ENCODE results near the gene DNAH11. TPM values are rescaled to one million over a fixed set of nuclear protein-coding genes. Genes with fewer than 3 reads are reported as not detected.
"Not testable (repeated sequence)": the region's sequence is repeated elsewhere in the genome, so short reads cannot be mapped to it uniquely, and the experiment has no call there.

The DNAH11 gene
- under 1 TPM in 1 of 2 donors, not detected in 1; 0.70 TPM for total RNA-seq

GRCh38 chr7:21542891-21543527, at the start of gene DNAH11:
TSS of gene DNAH11 (plus strand) at chr7:21543039. CDS start at chr7:21543246, 207 bp downstream.
- peak; percentile 23 to 33 for DNase-seq
- peak; percentile 81 to 93 for ATAC-seq (replicated peaks in 1 of 2)
- no peaks in the 10 kb centered on the region for H3K36me3 Mint-ChIP-seq (ENCODE audit: insufficient read depth in 2 of 2)
- peak within 1 kb of the TSS; percentile 83 to 87 for H3K4me3 Mint-ChIP-seq
- H3K4me1 Mint-ChIP-seq (ENCODE audit: low read depth): peaks cover 15% of the 10 kb centered on the region
- no peaks in the 10 kb centered on the region for H3K9me3 Mint-ChIP-seq
- H3K27ac Mint-ChIP-seq: no peak within 1 kb of the TSS
- peaks cover 66% of the 10 kb centered on the region for H3K27me3 Mint-ChIP-seq (ENCODE audit: low read depth)

- Mint-ChIP-seq H3K27ac (no peak overlapping the region), H3K27me3 (ENCODE audit: low read depth) (no peaks in the 10 kb centered on the region), H3K4me3 (no peak overlapping the region), H3K4me1 (ENCODE audit: low read depth) (no peaks in the 10 kb centered on the region), H3K36me3 (ENCODE audit: insufficient read depth in 2 of 2) (peaks cover 9 to 51% of the 10 kb centered on the region in 2 donors), H3K9me3 (peaks cover 8 to 10% of the 10 kb centered on the region in 2 donors)
- ATAC-seq (replicated peaks in 1 of 2) (no peak), DNase-seq (no peak)
Measured at GRCh38 chr7:21495731-21496130, 47.1 kb upstream of the DNAH11 start.

- peaks cover 2 to 5% of the 10 kb centered on the region in 2 donors for H3K9me3 Mint-ChIP-seq
- ATAC-seq (replicated peaks in 1 of 2) (no peak), DNase-seq (no peak)
- H3K27ac Mint-ChIP-seq: no peak overlapping the region
- H3K4me3 Mint-ChIP-seq: no peak overlapping the region
- no peaks in the 10 kb centered on the region for H3K4me1 Mint-ChIP-seq (ENCODE audit: low read depth)
- H3K36me3 Mint-ChIP-seq (ENCODE audit: insufficient read depth in 2 of 2): peaks cover 6 to 43% of the 10 kb centered on the region in 2 donors
- H3K27me3 Mint-ChIP-seq (ENCODE audit: low read depth): no peaks in the 10 kb centered on the region
Measured at GRCh38 chr7:21497072-21497471, 45.8 kb upstream of the DNAH11 start.

- DNase-seq (no peak), ATAC-seq (replicated peaks in 1 of 2) (no peak)
- H3K4me1 Mint-ChIP-seq (ENCODE audit: low read depth): no peaks in the 10 kb centered on the region
- H3K9me3 Mint-ChIP-seq: peaks cover 5% of the 10 kb centered on the region in 2 donors
- no peak overlapping the region for H3K4me3 Mint-ChIP-seq
- peaks cover 11 to 32% of the 10 kb centered on the region in 2 donors for H3K36me3 Mint-ChIP-seq (ENCODE audit: insufficient read depth in 2 of 2)
- H3K27me3 Mint-ChIP-seq (ENCODE audit: low read depth): no peaks in the 10 kb centered on the region
- H3K27ac Mint-ChIP-seq: no peak overlapping the region
Measured at GRCh38 chr7:21500117-21500832, 42.6 kb upstream of the DNAH11 start.

GRCh38 chr7:21504021-21504420, 38.8 kb upstream of the DNAH11 start:
- H3K27ac Mint-ChIP-seq: no peak overlapping the region
- peaks cover 26 to 39% of the 10 kb centered on the region in 2 donors for H3K36me3 Mint-ChIP-seq (ENCODE audit: insufficient read depth in 2 of 2)
- no peak overlapping the region for H3K4me3 Mint-ChIP-seq
- ATAC-seq (replicated peaks in 1 of 2) (no peak), DNase-seq (no peak)
- peaks cover 8 to 14% of the 10 kb centered on the region in 2 donors for H3K9me3 Mint-ChIP-seq
- no peaks in the 10 kb centered on the region for H3K4me1 Mint-ChIP-seq (ENCODE audit: low read depth)
- no peaks in the 10 kb centered on the region for H3K27me3 Mint-ChIP-seq (ENCODE audit: low read depth)

- Mint-ChIP-seq H3K27ac (no peak overlapping the region), H3K4me3 (no peak overlapping the region), H3K9me3 (peaks cover 5 to 12% of the 10 kb centered on the region in 2 donors), H3K27me3 (ENCODE audit: low read depth) (no peaks in the 10 kb centered on the region), H3K36me3 (ENCODE audit: insufficient read depth in 2 of 2) (peaks cover 22 to 41% of the 10 kb centered on the region in 2 donors), H3K4me1 (ENCODE audit: low read depth) (no peaks in the 10 kb centered on the region)
- ATAC-seq (replicated peaks in 1 of 2) (no peak), DNase-seq (peak; percentile 17 to 18)
Measured at GRCh38 chr7:21507627-21508343, 35.1 kb upstream of the DNAH11 start.

- no peaks in the 10 kb centered on the region for H3K4me1 Mint-ChIP-seq (ENCODE audit: low read depth)
- peaks cover 5 to 12% of the 10 kb centered on the region in 2 donors for H3K9me3 Mint-ChIP-seq
- no peak for ATAC-seq (replicated peaks in 1 of 2)
- no peaks in the 10 kb centered on the region for H3K27me3 Mint-ChIP-seq (ENCODE audit: low read depth)
- no peak for DNase-seq
- H3K4me3 Mint-ChIP-seq: no peak overlapping the region
- H3K27ac Mint-ChIP-seq: no peak overlapping the region
- H3K36me3 Mint-ChIP-seq (ENCODE audit: insufficient read depth in 2 of 2): peaks cover 20 to 37% of the 10 kb centered on the region in 2 donors
Measured at GRCh38 chr7:21508538-21508937, 34.3 kb upstream of the DNAH11 start.

GRCh38 chr7:21514062-21514461, 28.8 kb upstream of the DNAH11 start:
- no peak for DNase-seq
- H3K4me1 Mint-ChIP-seq (ENCODE audit: low read depth): no peaks in the 10 kb centered on the region
- no peak overlapping the region for H3K4me3 Mint-ChIP-seq
- H3K27me3 Mint-ChIP-seq (ENCODE audit: low read depth): no peaks in the 10 kb centered on the region
- no peak for ATAC-seq (replicated peaks in 1 of 2)
- H3K27ac Mint-ChIP-seq: no peak overlapping the region
- no peaks in the 10 kb centered on the region for H3K9me3 Mint-ChIP-seq
- H3K36me3 Mint-ChIP-seq (ENCODE audit: insufficient read depth in 2 of 2): peaks cover 1 to 7% of the 10 kb centered on the region in 2 donors

- Mint-ChIP-seq H3K27me3 (ENCODE audit: low read depth) (no peaks in the 10 kb centered on the region), H3K4me3 (no peak overlapping the region)
Measured at GRCh38 chr7:21524680-21525079, 18.2 kb upstream of the DNAH11 start.

GRCh38 chr7:21526007-21526406, 16.8 kb upstream of the DNAH11 start:
- H3K4me1 Mint-ChIP-seq (ENCODE audit: low read depth): no peaks in the 10 kb centered on the region
- H3K36me3 Mint-ChIP-seq (ENCODE audit: insufficient read depth in 2 of 2): peaks cover 0 to 3% of the 10 kb centered on the region in 2 donors
- peaks cover 0 to under 1% of the 10 kb centered on the region in 2 donors for H3K9me3 Mint-ChIP-seq
- DNase-seq: no peak
- H3K27ac Mint-ChIP-seq: no peak overlapping the region
- no peak for ATAC-seq (replicated peaks in 1 of 2)
- no peaks in the 10 kb centered on the region for H3K27me3 Mint-ChIP-seq (ENCODE audit: low read depth)
- H3K4me3 Mint-ChIP-seq: no peak overlapping the region

More at GRCh38 chr7:21524680-21525079, 18.2 kb upstream of the DNAH11 start:
- Mint-ChIP-seq H3K36me3 (ENCODE audit: insufficient read depth in 2 of 2) (peaks cover 0 to 3% of the 10 kb centered on the region in 2 donors), H3K27ac (no peak overlapping the region), H3K4me1 (ENCODE audit: low read depth) (no peaks in the 10 kb centered on the region), H3K9me3 (peaks cover 0 to 2% of the 10 kb centered on the region in 2 donors)
- DNase-seq: no peak
- ATAC-seq (replicated peaks in 1 of 2): no peak

GRCh38 chr7:21526448-21526847, 16.4 kb upstream of the DNAH11 start:
- H3K36me3 Mint-ChIP-seq (ENCODE audit: insufficient read depth in 2 of 2): peaks cover 0 to 3% of the 10 kb centered on the region in 2 donors
- no peaks in the 10 kb centered on the region for H3K9me3 Mint-ChIP-seq
- no peak overlapping the region for H3K4me3 Mint-ChIP-seq
- no peak overlapping the region for H3K27ac Mint-ChIP-seq
- no peaks in the 10 kb centered on the region for H3K4me1 Mint-ChIP-seq (ENCODE audit: low read depth)
- ATAC-seq (replicated peaks in 1 of 2) (no peak), DNase-seq (no peak)
- H3K27me3 Mint-ChIP-seq (ENCODE audit: low read depth): no peaks in the 10 kb centered on the region

GRCh38 chr7:21532485-21532884, 10.4 kb upstream of the DNAH11 start:
- H3K27me3 Mint-ChIP-seq (ENCODE audit: low read depth); H3K9me3 Mint-ChIP-seq; H3K36me3 Mint-ChIP-seq (ENCODE audit: insufficient read depth in 2 of 2); ATAC-seq (replicated peaks in 1 of 2); H3K4me3 Mint-ChIP-seq; H3K27ac Mint-ChIP-seq; DNase-seq; H3K4me1 Mint-ChIP-seq (ENCODE audit: low read depth): not testable (repeated sequence)

- not testable (repeated sequence) for H3K4me3 Mint-ChIP-seq; H3K4me1 Mint-ChIP-seq (ENCODE audit: low read depth); H3K36me3 Mint-ChIP-seq (ENCODE audit: insufficient read depth in 2 of 2); H3K9me3 Mint-ChIP-seq; H3K27me3 Mint-ChIP-seq (ENCODE audit: low read depth); H3K27ac Mint-ChIP-seq; ATAC-seq (replicated peaks in 1 of 2); DNase-seq
Measured at GRCh38 chr7:21533646-21534045, 9.2 kb upstream of the DNAH11 start.
